Activated CD4-positive, alpha-beta T cell treated with anti-CD3 and anti-CD28 coated beads, Interleukin-2, amount 50 U/mL, for 24 hours (primary cell): ENCODE data around the gene TBC1D21.
"Not testable (repeated sequence)": the region's sequence is repeated elsewhere in the genome, so short reads cannot be mapped to it uniquely, and the experiment has no call there.

Source experiments
- DNase-seq, 2 donors: peaks; one replicate each; pipeline ENCODE4 v3.0.0-alpha.2; 2020; ENCODE audit warnings: low read depth in 1 of 2, low spot score in 1 of 2

TBC1D21 gene

DNA sequence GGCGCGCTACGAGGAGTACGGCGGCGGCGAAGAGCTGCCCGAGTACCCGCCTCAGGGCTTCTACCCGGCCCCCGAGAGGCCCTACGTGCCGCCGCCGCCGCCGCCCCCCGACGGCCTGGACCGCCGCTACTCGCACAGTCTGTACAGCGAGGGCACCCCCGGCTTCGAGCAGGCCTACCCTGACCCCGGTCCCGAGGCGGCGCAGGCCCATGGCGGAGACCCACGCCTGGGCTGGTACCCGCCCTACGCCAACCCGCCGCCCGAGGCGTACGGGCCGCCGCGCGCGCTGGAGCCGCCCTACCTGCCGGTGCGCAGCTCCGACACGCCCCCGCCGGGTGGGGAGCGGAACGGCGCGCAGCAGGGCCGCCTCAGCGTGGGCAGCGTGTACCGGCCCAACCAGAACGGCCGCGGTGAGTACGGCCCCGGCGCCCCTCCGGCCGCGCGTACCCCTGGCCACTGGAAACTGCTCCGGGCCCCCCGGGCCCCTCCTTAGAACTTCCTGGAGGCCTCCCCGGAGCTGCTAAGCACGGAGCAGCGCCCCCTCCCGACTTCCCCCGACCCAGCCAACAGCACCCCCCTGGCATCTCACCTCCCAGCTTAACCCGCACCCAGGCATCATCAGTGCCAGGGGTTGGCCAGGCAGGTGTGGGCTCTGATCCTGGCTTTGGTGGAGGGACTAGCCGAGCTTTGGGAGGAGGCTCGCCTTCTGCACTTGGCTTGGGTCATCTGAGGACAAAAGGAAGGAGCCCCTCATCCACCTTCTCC, 54.3 kb downstream of the TBC1D21 start:
- peak; percentile 60 to 61 for DNase-seq

DNA sequence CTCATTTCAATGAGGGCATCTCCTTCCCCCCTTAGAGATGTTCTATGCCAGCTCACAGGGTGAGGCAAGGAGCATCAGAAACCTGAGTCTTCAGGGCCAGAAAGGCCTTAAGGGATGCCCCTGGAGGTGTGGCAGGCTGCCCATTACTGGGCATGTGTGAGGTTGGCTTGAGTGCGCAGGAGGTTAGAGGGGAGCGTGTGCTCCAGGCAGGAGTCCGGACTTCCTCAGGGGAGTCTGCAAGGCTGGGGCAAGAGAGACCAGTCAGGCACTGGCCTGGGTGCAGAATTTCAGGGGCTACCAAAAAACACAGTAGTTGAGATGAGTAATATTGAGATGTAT, 54.8 kb downstream of the TBC1D21 start:
- DNase-seq, result no peak

DNA sequence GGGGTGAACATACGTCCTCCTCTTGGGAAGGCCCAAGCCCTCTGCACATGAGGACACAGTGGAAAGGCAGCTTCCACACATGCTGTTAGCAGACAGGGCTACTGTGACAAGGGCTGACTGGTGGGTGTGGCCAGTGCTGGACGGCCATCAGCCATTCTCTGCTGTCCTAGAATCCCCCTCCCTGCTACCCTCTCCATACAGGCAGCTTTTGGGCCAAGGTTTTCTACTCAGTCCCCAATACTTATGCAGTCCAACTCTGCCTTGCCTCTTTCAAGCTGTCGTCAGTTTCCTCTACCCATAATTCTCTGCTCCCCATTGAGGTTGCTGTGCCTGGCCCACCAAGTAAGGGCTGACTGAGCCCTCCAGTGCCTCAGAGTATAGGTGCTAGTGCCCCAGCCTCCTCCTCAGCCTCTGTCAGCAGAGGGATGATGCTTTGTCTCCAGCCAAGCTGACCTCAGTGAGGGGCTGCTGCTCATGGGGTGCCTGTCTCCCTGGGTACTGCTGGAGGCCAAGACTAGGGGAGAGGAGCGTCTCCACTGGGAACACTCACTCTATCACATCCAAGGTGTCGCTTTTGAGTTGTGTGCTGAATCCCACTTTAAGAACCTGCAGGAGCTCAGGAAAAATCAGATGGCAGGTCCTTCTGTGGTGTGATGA, 55.7 kb downstream of the TBC1D21 start:
- DNase-seq, result no peak

DNA sequence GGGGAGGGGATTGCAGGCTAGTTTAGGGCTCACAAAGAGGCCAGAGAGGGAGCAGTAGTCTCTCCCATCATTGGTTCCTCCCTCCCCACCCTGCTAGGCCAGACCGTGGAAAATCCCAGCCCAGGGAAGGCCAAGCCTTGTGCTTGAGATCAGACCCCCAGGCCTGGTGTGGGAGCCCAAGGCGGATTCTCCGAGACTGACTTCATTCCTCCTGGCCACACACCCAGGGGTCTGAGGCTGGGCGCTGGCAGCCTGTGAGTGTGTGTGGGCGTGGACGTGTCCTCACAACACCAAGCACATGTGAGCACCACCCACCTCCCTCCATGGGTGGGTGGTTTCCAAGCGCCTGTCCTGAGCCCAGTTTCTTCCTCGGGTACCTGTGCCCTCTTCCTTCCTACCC, 57.0 kb downstream of the TBC1D21 start:
- DNase-seq, result no peak

DNA sequence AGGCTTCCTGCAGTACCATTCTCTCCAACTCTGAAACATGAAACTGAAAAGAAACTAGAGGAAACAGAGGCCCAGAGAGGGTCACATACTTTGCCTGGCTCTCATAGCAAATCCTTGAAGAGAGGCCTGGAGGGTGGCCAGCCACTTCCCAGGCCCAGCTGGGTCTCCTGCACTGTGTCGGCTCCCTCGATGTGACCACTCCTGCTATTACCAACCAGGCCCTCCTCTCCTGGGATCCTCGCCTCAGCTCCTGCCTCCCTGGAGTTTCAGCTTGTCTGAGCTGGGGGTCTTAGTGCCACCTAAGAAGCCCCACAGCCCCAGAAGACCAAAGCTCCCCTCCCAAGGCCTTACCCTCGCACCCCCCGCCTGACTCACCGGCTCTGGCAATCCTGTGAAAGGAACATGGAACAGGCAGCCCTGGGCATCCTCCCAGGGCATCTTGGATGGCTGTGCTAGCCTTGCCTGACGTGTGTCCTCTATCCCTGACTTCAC, 57.5 kb downstream of the TBC1D21 start:
- no peak for DNase-seq

- no peak for DNase-seq
These were observed 58.1 kb downstream of the TBC1D21 start for GRCh38 chr15:73931441-73931840.

DNA sequence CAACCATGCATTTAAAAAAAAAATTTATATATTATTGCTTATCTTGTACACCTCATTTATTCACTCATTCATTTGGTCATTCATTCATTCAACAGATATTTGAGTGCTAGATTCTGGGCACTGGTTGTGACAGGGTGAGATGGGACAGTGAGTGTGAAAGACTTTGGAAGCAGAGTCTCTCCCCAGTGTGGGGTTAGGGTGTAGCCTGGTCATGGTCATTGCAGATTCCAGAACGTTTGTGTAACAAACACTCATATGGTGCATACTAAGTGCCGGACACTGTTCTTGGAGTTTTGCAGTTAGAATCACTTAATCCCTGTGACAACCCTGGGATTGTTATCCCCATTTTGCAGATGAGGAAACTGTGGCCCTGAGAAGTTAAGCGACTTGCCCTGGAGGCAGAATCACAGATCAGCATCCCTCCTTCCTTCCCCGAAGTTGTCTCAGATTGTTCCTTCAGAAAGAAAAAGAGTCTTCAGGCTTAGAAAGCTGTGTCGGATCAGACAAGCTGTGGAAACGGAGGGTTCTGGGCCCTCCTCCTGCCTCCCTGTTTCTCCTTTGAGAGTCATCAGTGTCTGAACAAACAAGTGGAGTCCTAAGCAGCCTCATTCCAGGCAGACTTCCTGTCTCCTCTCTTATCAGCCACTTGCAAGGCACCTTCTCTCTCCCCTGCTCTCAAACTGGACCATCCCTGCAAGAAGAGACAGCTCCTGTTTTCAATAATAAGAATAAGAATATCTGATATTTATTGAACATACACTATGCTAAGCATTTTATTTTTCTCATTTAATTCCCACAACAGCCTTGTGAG, 59.2 kb downstream of the TBC1D21 start:
- DNase-seq, result no peak

- no peak for DNase-seq
These were observed 60.9 kb downstream of the TBC1D21 start for GRCh38 chr15:73934281-73934680.

GRCh38 chr15:73935547-73935946, 62.2 kb downstream of the TBC1D21 start:
- DNase-seq, result no peak

GRCh38 chr15:73936181-73936580, 62.8 kb downstream of the TBC1D21 start:
- DNase-seq, result no peak

DNA sequence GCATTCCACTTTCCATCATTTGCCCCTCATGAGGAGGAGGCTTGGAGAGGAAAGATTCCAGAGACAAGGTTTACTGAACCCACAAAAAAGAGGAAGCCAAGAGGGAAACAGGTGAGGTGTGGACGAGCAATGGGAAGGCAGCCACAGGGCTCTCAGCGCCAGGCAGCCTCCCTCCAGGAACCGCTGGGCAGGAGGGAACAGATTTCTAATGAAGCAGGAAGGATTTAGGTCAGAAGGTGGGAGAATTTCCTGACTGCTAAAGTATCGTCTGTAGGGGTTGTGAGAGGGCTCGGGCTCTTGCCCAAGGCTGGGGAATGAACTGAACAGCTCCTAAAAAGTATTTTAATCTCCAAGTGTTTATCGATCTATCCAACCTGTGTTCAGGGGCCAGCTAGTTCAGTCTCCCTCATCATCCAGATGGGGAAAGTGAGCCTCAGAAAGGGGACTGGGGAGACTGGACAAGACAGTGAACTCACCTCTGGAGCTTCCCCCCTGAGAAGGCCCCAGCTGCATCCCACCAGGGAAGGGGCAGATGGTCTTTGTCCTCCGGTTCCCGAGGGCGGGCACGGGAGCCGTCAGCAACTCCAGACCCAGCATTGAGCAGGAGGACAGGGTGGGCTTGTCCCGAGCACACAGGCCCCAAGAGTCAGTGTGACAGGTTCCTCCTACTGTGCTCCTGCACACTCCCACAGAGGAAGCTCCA, 63.4 kb downstream of the TBC1D21 start:
- no peak for DNase-seq

DNA sequence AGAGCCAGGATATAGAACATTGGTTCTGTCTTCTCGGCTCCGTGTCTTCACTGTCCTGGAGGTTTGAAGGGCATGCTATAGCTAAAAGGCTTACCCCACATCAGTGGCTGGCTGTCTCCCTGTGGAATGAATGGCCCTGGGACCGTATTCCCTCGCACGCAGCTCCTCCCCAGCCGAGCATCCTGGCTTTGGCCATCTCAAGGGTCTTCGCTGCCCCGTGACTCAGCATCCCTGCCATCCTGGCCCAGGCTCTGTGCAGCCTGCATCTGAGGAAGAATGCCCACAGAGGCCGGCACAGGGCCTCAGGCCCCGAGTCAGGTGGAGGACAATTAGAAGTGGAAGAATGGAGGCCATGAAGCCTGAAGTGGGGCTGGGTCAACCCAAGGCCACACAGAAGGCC, 63.9 kb downstream of the TBC1D21 start:
- no peak for DNase-seq

GRCh38 chr15:73937726-73938125, 64.4 kb downstream of the TBC1D21 start:
- DNase-seq, result no peak

GRCh38 chr15:73938516-73938915, 65.2 kb downstream of the TBC1D21 start:
- not testable (repeated sequence) for DNase-seq
